NB4 (cell line): Measurements from ENCODE around the gene GPSM1.

Source experiments
- DNase-seq: peaks from one replicate; pipeline ENCODE4 v3.0.0; 2010; ENCODE audit warnings: low read depth
- H3K4me3 ChIP-seq: one replicate; pipeline ENCODE4 v1.5.1; 2011; ENCODE audit warnings: mild to moderate bottlenecking, low read depth, low read length, moderate library complexity
- MYC ChIP-seq: IDR thresholded peaks from 2 replicates; pipeline ENCODE4 v1.6.1; 2011; ENCODE audit warnings: low read depth, low read length
- POLR2A ChIP-seq: IDR thresholded peaks from 2 replicates; pipeline ENCODE4 v1.6.1; 2011; ENCODE audit warnings: mild to moderate bottlenecking; ENCODE audit not compliant: insufficient read length; ENCODE audit errors: extremely low read depth
- TF ChIP-seq, protein P1 (sequence below): IDR thresholded peaks from one replicate; pipeline ENCODE4 v1.5.1; 2012; ENCODE audit warnings: low read depth, low read length
- TF ChIP-seq, protein P2 (sequence below): IDR thresholded peaks from 2 replicates; pipeline ENCODE4 v1.6.1; 2011; ENCODE audit warnings: low read depth, low read length

The GPSM1 gene

DNA sequence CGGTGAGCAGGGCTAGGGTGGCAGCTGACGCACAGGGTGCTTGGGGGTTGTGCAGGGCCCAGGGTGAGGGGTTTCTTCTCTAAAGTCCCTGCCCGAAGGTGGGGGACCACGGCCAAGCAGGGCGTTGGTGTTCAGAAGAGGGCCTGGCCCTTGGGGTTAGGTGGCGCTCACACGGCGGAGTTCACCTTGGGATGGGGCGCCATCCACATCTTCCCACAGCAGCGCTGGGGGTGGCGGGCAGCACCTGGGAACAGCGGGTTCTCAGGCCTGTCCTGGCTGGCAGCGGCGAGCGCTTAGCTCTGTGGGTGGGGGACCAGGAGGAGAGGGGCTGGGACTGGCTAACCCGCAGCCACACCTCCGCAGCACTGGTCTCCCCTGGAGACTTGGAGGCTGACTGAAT lies 6.1 kb downstream of the GPSM1 start:
- DNase-seq, result no peak
- no peak for TF ChIP-seq POLR2A
- no peak for TF ChIP-seq MYC
- TF ChIP-seq, protein P1, sequence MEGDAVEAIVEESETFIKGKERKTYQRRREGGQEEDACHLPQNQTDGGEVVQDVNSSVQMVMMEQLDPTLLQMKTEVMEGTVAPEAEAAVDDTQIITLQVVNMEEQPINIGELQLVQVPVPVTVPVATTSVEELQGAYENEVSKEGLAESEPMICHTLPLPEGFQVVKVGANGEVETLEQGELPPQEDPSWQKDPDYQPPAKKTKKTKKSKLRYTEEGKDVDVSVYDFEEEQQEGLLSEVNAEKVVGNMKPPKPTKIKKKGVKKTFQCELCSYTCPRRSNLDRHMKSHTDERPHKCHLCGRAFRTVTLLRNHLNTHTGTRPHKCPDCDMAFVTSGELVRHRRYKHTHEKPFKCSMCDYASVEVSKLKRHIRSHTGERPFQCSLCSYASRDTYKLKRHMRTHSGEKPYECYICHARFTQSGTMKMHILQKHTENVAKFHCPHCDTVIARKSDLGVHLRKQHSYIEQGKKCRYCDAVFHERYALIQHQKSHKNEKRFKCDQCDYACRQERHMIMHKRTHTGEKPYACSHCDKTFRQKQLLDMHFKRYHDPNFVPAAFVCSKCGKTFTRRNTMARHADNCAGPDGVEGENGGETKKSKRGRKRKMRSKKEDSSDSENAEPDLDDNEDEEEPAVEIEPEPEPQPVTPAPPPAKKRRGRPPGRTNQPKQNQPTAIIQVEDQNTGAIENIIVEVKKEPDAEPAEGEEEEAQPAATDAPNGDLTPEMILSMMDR, result no peak
- TF ChIP-seq, protein P2, sequence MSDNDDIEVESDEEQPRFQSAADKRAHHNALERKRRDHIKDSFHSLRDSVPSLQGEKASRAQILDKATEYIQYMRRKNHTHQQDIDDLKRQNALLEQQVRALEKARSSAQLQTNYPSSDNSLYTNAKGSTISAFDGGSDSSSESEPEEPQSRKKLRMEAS, result no peak
- no peak overlapping the region for H3K4me3 ChIP-seq

DNA sequence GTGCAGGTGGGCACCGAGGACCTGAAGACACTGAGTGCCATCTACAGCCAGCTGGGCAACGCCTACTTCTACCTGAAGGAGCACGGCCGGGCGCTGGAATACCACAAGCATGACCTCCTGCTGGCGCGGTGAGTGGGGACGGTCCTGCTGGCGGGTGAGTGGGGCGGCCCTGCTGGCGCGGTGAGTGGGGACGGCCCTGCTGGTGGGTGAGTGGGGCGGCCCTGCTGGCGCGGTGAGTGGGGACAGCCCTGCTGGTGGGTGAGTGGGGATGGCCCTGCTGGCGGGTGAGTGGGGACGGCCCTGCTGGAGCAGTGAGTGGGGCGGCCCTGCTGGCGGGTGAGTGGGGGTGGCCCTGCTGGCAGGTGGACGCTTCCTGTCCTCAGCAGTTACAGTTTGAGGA lies 7.2 kb downstream of the GPSM1 start:
- H3K4me3 ChIP-seq, result no peak overlapping the region
- DNase-seq, result no peak
- TF ChIP-seq, protein P1, result no peak
- TF ChIP-seq, protein P2, result no peak
- TF ChIP-seq POLR2A (no peak), MYC (no peak)

DNA sequence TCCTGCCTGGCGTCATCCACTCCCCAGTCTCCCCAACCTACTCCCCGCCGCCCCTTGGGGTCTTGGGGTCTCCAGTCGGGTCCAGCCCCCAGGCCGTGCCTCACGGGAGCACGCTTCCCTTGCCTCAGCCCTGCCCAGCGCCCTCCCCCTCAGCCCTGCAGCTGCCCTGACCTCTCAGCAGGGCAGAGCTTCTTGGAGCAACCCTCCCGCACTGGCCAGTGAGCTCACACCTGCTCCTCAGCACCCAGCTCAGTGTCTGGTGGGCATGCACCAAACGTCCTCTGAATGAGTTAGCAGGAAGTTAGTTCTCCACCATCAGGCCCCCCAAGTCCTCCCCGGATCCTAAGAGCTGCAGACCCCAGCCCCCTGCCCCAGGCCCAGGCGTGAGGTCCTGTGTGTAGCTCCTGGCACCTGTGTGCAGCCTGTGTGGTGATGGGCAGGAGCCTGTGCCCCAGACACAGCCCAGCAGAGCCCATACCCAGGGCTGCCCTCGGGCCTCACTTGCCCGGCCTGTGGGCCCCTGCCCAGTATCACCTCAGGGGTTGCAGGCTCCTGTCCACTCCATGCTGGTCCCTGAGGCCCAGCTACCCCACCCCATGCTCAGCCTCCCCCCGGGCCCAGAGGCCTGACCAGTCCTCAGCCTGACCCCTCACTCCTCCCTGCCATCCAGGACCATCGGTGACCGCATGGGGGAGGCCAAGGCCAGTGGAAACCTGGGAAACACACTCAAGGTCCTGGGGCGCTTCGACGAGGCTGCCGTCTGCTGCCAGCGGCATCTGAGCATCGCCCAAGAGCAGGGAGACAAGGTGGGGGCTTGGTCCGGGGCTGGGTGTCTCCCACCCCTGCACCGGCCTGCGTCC lies 8.2 kb downstream of the GPSM1 start:
- TF ChIP-seq, protein P2, result no peak
- TF ChIP-seq POLR2A, result no peak
- TF ChIP-seq MYC, result no peak
- TF ChIP-seq, protein P1, result no peak
- DNase-seq, result no peak
- no peak overlapping the region for H3K4me3 ChIP-seq

DNA sequence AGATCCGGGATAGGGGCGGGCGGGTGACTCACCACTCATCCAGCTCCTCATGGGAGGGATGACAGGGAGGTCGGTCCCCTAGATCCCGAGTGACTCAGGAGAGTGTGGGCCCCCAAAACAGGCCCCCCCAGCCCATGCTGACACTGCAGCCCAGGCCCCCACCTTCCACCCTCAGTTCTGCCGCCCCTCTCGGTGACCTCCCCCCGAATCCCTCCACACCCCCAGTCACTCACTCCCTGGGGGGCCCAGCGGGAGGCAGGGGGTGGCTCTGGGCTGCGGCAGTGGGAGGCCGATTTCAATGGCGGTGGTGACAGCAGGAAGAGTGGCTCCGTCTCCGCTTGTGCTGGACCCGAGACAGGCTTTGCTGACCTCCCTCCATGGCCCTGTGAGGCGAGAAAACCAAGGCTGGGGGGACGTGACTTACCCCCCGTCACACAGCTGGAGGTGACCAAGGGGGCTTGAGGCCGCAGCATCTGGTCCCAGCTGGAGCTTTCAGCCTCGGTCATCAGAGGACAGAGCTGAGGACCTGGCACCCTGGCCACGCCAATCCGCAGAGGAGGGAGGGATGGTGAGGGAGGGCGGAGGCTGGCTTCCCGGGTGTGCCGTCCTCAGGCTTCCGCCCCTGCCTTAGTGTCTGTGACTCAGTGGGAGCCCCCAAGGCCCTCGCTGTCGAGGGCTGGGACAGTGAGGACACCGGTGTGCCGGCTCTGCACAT lies 9.0 kb downstream of the GPSM1 start:
- DNase-seq, result no peak
- TF ChIP-seq, protein P2, result no peak
- TF ChIP-seq, protein P1, result no peak
- no peak for TF ChIP-seq MYC
- TF ChIP-seq POLR2A, result no peak

DNA sequence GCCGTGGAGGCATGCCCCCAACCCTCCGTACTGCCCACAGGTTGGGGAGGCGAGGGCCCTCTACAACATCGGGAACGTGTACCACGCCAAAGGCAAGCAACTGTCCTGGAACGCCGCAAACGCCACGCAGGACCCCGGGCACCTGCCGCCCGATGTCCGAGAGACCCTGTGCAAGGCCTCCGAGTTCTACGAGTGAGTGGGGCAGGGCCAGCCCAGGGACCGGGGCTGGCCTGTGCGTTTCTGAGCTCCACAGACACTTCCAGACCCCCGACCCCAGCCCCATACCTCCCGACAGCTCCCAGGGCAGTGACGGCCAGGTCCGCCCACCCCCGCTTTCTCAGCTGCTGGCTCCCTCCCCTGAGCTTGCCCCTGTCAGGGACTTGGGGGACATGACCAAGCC lies 9.5 kb downstream of the GPSM1 start:
- TF ChIP-seq MYC (no peak), POLR2A (no peak)
- TF ChIP-seq, protein P2, result no peak
- TF ChIP-seq, protein P1, result no peak
- H3K4me3 ChIP-seq, result no peak overlapping the region
- DNase-seq, result no peak

More for the DNA sequence above, 9.0 kb downstream of the GPSM1 start:
- H3K4me3 ChIP-seq, result no peak overlapping the region
